ENCODE results near the gene MSMP.

GRCh38 chr9:35734096-35734495 is 20.0 kb downstream of the MSMP start:
- TF ChIP-seq CTCF (IDR thresholded peaks at IDR 0.05 in 4 of 5, conservative IDR thresholded peaks at IDR 0.05 in 1 of 5): no peak
- no peak for TF ChIP-seq POLR2A (IDR thresholded peaks at IDR 0.05)

All from gastrocnemius medialis (tissue), 4 donors.